Mammary microvascular endothelial cell (primary cell): ENCODE measurements around the gene GALNT1. TPM values are rescaled to one million over a fixed set of nuclear protein-coding genes. Genes with fewer than 3 reads are reported as not detected.

Experiments
- total RNA-seq: library from RNA; depleted of rRNA; stranded (reverse); fragments of >200 nt; gene quantifications from 2 replicates; pipeline ENCODE4 v1.2.3, GENCODE V29; 2015

Gene GALNT1
- 101 TPM in 2 replicates for total RNA-seq

GRCh38 chr18:35581546-35581897 is at the start of gene GALNT1:
GALNT1 (plus strand) TSS chr18:35581740; CDS start chr18:35654663, 72,923 bp downstream.

Other genes with a start within 250 kb of the GALNT1 start
- gene ZNF24, start 237.3 kb upstream of the GALNT1 start, total RNA-seq = 18.8 and 19.7 TPM in 2 replicates
- 0.67 TPM in 1 of 2 replicates, not detected in the other for gene ZNF396, start 204.4 kb upstream of the GALNT1 start, total RNA-seq
- gene INO80C, start 83.8 kb upstream of the GALNT1 start, total RNA-seq = 13.8 and 14.9 TPM in 2 replicates